ENCODE results near the gene SFSWAP.

GRCh38 chr12:131714759-131715158 lies 3.9 kb downstream of the SFSWAP start:
- no peak for TF ChIP-seq RARB (CRISPR knock-in tag; IDR thresholded peaks at IDR 0.05)
- no peak for TF ChIP-seq PPARA (CRISPR knock-in tag; IDR thresholded peaks at IDR 0.05; ENCODE audit: borderline replicate concordance)
- no peak for TF ChIP-seq TSHZ2 (CRISPR knock-in tag; IDR thresholded peaks at IDR 0.05)
- no peak for TF ChIP-seq BACH2 (CRISPR knock-in tag; IDR thresholded peaks at IDR 0.05; ENCODE audit: borderline replicate concordance)
- TF ChIP-seq ZNF70 (CRISPR knock-in tag; IDR thresholded peaks at IDR 0.05): no peak
- no peak for TF ChIP-seq ZFP3 (CRISPR knock-in tag; IDR thresholded peaks at IDR 0.05)
- no peak for TF ChIP-seq ZC3H10 (CRISPR knock-in tag; IDR thresholded peaks at IDR 0.05)
- no peak for TF ChIP-seq ARNTL (CRISPR knock-in tag; IDR thresholded peaks at IDR 0.05; ENCODE audit: borderline replicate concordance, low read depth)
- TF ChIP-seq PATZ1 (CRISPR knock-in tag; IDR thresholded peaks at IDR 0.05; ENCODE audit: borderline replicate concordance): no peak
- TF ChIP-seq CREB5 (CRISPR knock-in tag; IDR thresholded peaks at IDR 0.05; ENCODE audit: low read depth): no peak
- no peak for TF ChIP-seq CSDC2 (CRISPR knock-in tag; IDR thresholded peaks at IDR 0.05)

All from SK-N-SH treated with all-trans-retinoic acid at 6 μM for 48 hours (cell line).